Lung (tissue), 12 donors: ENCODE results near the gene ARGFX. TPM values are rescaled to one million over a fixed set of nuclear protein-coding genes. Genes with fewer than 3 reads are reported as not detected.
"Not testable (repeated sequence)": the region's sequence is repeated elsewhere in the genome, so short reads cannot be mapped to it uniquely, and the experiment has no call there.

Source experiments
- ATAC-seq: fragments of 200-7000 bp; cut with Tn5 transposase; one replicate; pipeline ENCODE4 v1.9.1; 2020; ENCODE audit warnings: moderate number of reproducible peaks; ENCODE audit not compliant: insufficient read depth, low FRiP score
- DNase-seq, 3 donors: peaks; one replicate each; pipeline ENCODE4 v3.0.0-alpha.2; 2013 to 2017
- H3K27ac ChIP-seq, 2 donors: one replicate each; pipeline ENCODE4 v1.5.1; 2013; ENCODE audit warnings: mild to moderate bottlenecking in 2 of 2, moderate library complexity in 2 of 2, control low read depth in 1 of 2, inconsistent platforms in 1 of 2, low read depth in 1 of 2, low read length in 1 of 2
- H3K27me3 ChIP-seq, 3 donors: one replicate each; pipeline ENCODE4 v1.5.1; 2013; ENCODE audit warnings: low read length in 2 of 3; ENCODE audit not compliant: control insufficient read depth in 3 of 3, insufficient read depth in 3 of 3
- H3K36me3 ChIP-seq, 4 donors: one replicate each; pipeline ENCODE4 v1.5.1; 2013; ENCODE audit warnings: low read length in 4 of 4, mild to moderate bottlenecking in 1 of 4, moderate library complexity in 1 of 4; ENCODE audit not compliant: control insufficient read depth in 4 of 4, insufficient read depth in 4 of 4
- H3K4me1 ChIP-seq, 5 donors: one replicate each; pipeline ENCODE4 v1.5.1; 2013; ENCODE audit warnings: low read length in 5 of 5, mild to moderate bottlenecking in 2 of 5, moderate library complexity in 1 of 5; ENCODE audit not compliant: control insufficient read depth in 5 of 5, insufficient read depth in 5 of 5
- H3K4me3 ChIP-seq: one replicate; pipeline ENCODE4 v1.5.1; 2013; ENCODE audit warnings: mild to moderate bottlenecking, control low read depth, moderate library complexity
- H3K9ac ChIP-seq, 2 donors: one replicate each; pipeline ENCODE4 v1.5.1; 2013; ENCODE audit warnings: low read length in 2 of 2, control low read depth in 1 of 2; ENCODE audit not compliant: insufficient read depth in 1 of 2
- H3K9me3 ChIP-seq, 4 donors: one replicate each; pipeline ENCODE4 v1.5.1; 2013; ENCODE audit warnings: low read length in 3 of 4, mild to moderate bottlenecking in 1 of 4, moderate library complexity in 1 of 4; ENCODE audit not compliant: control insufficient read depth in 4 of 4, insufficient read depth in 3 of 4
- CTCF ChIP-seq: IDR thresholded peaks from 2 replicates; pipeline ENCODE4 v1.5.1; 2012; ENCODE audit warnings: mild to moderate bottlenecking; ENCODE audit errors: control extremely low read depth, extremely low read depth
- WGBS, 2 donors: extraction: QIAGEN DNeasy Blood & Tissue Kit; methylation state at CpG; one replicate each; pipeline ENCODE4 v1.1.7; 2013; 5-methylcytosine and 5-hydroxymethylcytosine counted together
- polyA plus RNA-seq, 2 donors: library from polyadenylated mRNA; stranded (reverse); fragments of 200-250 nt; gene quantifications; one replicate each; pipeline ENCODE4 v1.2.1, GENCODE V29; 2013
- total RNA-seq, 2 donors: library from RNA; depleted of rRNA in 1 of 2; stranded (reverse); fragments of >200 nt in 1 of 2; gene quantifications; one replicate each; pipeline ENCODE4 v1.2.1, GENCODE V29; 2014 to 2021
- donor health status: control.
- donor health status: control.
- donor health status: Bipolar disorder and iron deficiency.
- donor health status: healthy.
- donor health status: DM: yes; HTN: yes; CAD: no.

Gene ARGFX
- total and polyA plus RNA-seq, 4 donors, result not detected

GRCh38 chr3:121598564-121598963, 30.8 kb downstream of the ARGFX start:
- Histone ChIP-seq H3K36me3 (no peaks in the 10 kb centered on the region), H3K4me3 (no peak overlapping the region), H3K4me1 (peaks cover 0 to 10% (median 0%) of the 10 kb centered on the region in 5 donors), H3K9ac (no peak overlapping the region), H3K27me3 (no peaks in the 10 kb centered on the region), H3K9me3 (no peaks in the 10 kb centered on the region), H3K27ac (peak overlapping the region in 1 of 2 donors; percentile 56)
- TF ChIP-seq CTCF, result no peak
- ATAC-seq, result no peak
- WGBS, 2 donors, result 93 to 98% methylated on average over 2 of the region's 2 CpGs
- no peak for DNase-seq

GRCh38 chr3:121599900-121600299, 32.2 kb downstream of the ARGFX start:
- DNase-seq, H3K27me3 ChIP-seq, H3K9ac ChIP-seq, H3K36me3 ChIP-seq, ATAC-seq, H3K9me3 ChIP-seq, H3K4me3 ChIP-seq, H3K4me1 ChIP-seq: not testable (repeated sequence)
- H3K27ac ChIP-seq, result peak overlapping the region in 1 of 2 donors; percentile 97
- WGBS, 2 donors, result 89 to 97% methylated on average over 2 of the region's 2 CpGs

GRCh38 chr3:121601212-121601812, 33.6 kb downstream of the ARGFX start:
- WGBS, 2 donors, result 21 to 51% methylated on average over 4 of the region's 4 CpGs
- no peaks in the 10 kb centered on the region for H3K9me3 ChIP-seq
- ATAC-seq, result no peak
- H3K9ac ChIP-seq, result no peak overlapping the region
- peak in 1 of 3 donors; percentile 3 for DNase-seq
- H3K4me3 ChIP-seq, result no peak overlapping the region
- no peak for TF ChIP-seq CTCF
- H3K36me3 ChIP-seq, result no peaks in the 10 kb centered on the region
- no peaks in the 10 kb centered on the region for H3K27me3 ChIP-seq
- H3K27ac ChIP-seq, result peak overlapping the region in 1 of 2 donors; percentile 97
- peaks cover 0 to 22% (median 0%) of the 10 kb centered on the region in 5 donors for H3K4me1 ChIP-seq

GRCh38 chr3:121604759-121605158, 37.0 kb downstream of the ARGFX start:
- ATAC-seq (no peak), DNase-seq (no peak)
- WGBS, 2 donors, result 91 to 95% methylated on average over 2 of the region's 2 CpGs
- Histone ChIP-seq H3K27ac (no peak overlapping the region), H3K4me1 (peaks cover 0 to 22% (median 0%) of the 10 kb centered on the region in 5 donors), H3K27me3 (no peaks in the 10 kb centered on the region), H3K4me3 (no peak overlapping the region), H3K36me3 (no peaks in the 10 kb centered on the region), H3K9ac (no peak overlapping the region), H3K9me3 (no peaks in the 10 kb centered on the region)
- no peak for TF ChIP-seq CTCF
